Muscle layer of colon (tissue), 2 donors: Measurements from ENCODE around the gene GREB1.

Experiments
- H3K27ac ChIP-seq: one replicate; pipeline ENCODE4 v1.7.0; 2013; ENCODE audit warnings: low read depth, mild to moderate bottlenecking, low read length, moderate library complexity
- H3K27me3 ChIP-seq, 2 donors: one replicate each; pipeline ENCODE4 v1.7.0; 2013; ENCODE audit warnings: low read length in 2 of 2, mild to moderate bottlenecking in 2 of 2; ENCODE audit not compliant: insufficient read depth in 2 of 2, control insufficient read depth in 1 of 2
- H3K36me3 ChIP-seq: one replicate; pipeline ENCODE4 v1.7.0; 2013; ENCODE audit warnings: mild to moderate bottlenecking, low read length; ENCODE audit not compliant: insufficient read depth
- H3K4me1 ChIP-seq: one replicate; pipeline ENCODE4 v1.7.0; 2013; ENCODE audit warnings: mild to moderate bottlenecking, low read length; ENCODE audit not compliant: insufficient read depth
- H3K4me3 ChIP-seq, 2 donors: one replicate each; pipeline ENCODE4 v1.7.0; 2013; ENCODE audit warnings: low read length in 2 of 2, low read depth in 1 of 2, mild to moderate bottlenecking in 1 of 2, moderate library complexity in 1 of 2
- H3K9ac ChIP-seq: one replicate; pipeline ENCODE4 v1.7.0; 2013; ENCODE audit warnings: low read length
- H3K9me3 ChIP-seq: one replicate; pipeline ENCODE4 v1.7.0; 2013; ENCODE audit warnings: mild to moderate bottlenecking, low read length
- donor health status: abdominal sarcoma.
- donor health status: Adenocarcinoma of cecum.

Gene GREB1

GRCh38 chr2:11625671-11626070 lies 91.8 kb downstream of the GREB1 start:
- H3K27me3 ChIP-seq, result no peaks in the 10 kb centered on the region
- no peak overlapping the region for H3K4me3 ChIP-seq
- H3K9ac ChIP-seq, result no peak overlapping the region
- H3K27ac ChIP-seq, result no peak overlapping the region
- H3K9me3 ChIP-seq, result no peaks in the 10 kb centered on the region
- H3K4me1 ChIP-seq, result no peaks in the 10 kb centered on the region
- H3K36me3 ChIP-seq, result no peaks in the 10 kb centered on the region

GRCh38 chr2:11628675-11629074 lies 94.8 kb downstream of the GREB1 start:
- Histone ChIP-seq H3K4me3 (no peak overlapping the region), H3K36me3 (no peaks in the 10 kb centered on the region), H3K27ac (no peak overlapping the region), H3K9me3 (no peaks in the 10 kb centered on the region), H3K27me3 (no peaks in the 10 kb centered on the region), H3K4me1 (no peaks in the 10 kb centered on the region), H3K9ac (no peak overlapping the region)

GRCh38 chr2:11629215-11629614 lies 95.4 kb downstream of the GREB1 start:
- Histone ChIP-seq H3K9ac (no peak overlapping the region), H3K36me3 (no peaks in the 10 kb centered on the region), H3K27ac (no peak overlapping the region), H3K4me3 (no peak overlapping the region), H3K9me3 (no peaks in the 10 kb centered on the region), H3K27me3 (no peaks in the 10 kb centered on the region), H3K4me1 (no peaks in the 10 kb centered on the region)

GRCh38 chr2:11629851-11630250 lies 96.0 kb downstream of the GREB1 start:
- no peak overlapping the region for H3K27ac ChIP-seq
- H3K4me3 ChIP-seq, result no peak overlapping the region
- H3K36me3 ChIP-seq, result no peaks in the 10 kb centered on the region
- H3K9ac ChIP-seq, result no peak overlapping the region
- no peaks in the 10 kb centered on the region for H3K9me3 ChIP-seq
- H3K4me1 ChIP-seq, result no peaks in the 10 kb centered on the region
- no peaks in the 10 kb centered on the region for H3K27me3 ChIP-seq

- H3K27ac ChIP-seq, result no peak overlapping the region
- H3K9ac ChIP-seq, result no peak overlapping the region
- no peak overlapping the region for H3K4me3 ChIP-seq
- H3K4me1 ChIP-seq, result no peaks in the 10 kb centered on the region
- H3K9me3 ChIP-seq, result no peaks in the 10 kb centered on the region
- no peaks in the 10 kb centered on the region for H3K36me3 ChIP-seq
- H3K27me3 ChIP-seq, result no peaks in the 10 kb centered on the region
These were observed 97.0 kb downstream of the GREB1 start for GRCh38 chr2:11630855-11631254.

- Histone ChIP-seq H3K9me3 (no peaks in the 10 kb centered on the region), H3K4me1 (no peaks in the 10 kb centered on the region), H3K27me3 (no peaks in the 10 kb centered on the region), H3K36me3 (no peaks in the 10 kb centered on the region), H3K9ac (no peak overlapping the region), H3K27ac (no peak overlapping the region), H3K4me3 (no peak overlapping the region)
These were observed 97.6 kb downstream of the GREB1 start for GRCh38 chr2:11631462-11631861.

- Histone ChIP-seq H3K4me1 (no peaks in the 10 kb centered on the region), H3K27ac (no peak overlapping the region), H3K4me3 (no peak overlapping the region), H3K27me3 (no peaks in the 10 kb centered on the region), H3K36me3 (no peaks in the 10 kb centered on the region), H3K9me3 (no peaks in the 10 kb centered on the region), H3K9ac (no peak overlapping the region)
These were observed 100.2 kb downstream of the GREB1 start for GRCh38 chr2:11633923-11634478.

- H3K4me1 ChIP-seq, result no peaks in the 10 kb centered on the region
- H3K9me3 ChIP-seq, result no peaks in the 10 kb centered on the region
- no peaks in the 10 kb centered on the region for H3K36me3 ChIP-seq
- no peak overlapping the region for H3K27ac ChIP-seq
- H3K4me3 ChIP-seq, result no peak overlapping the region
- H3K9ac ChIP-seq, result no peak overlapping the region
- H3K27me3 ChIP-seq, result no peaks in the 10 kb centered on the region
These were observed 100.7 kb downstream of the GREB1 start for GRCh38 chr2:11634584-11634983.

GRCh38 chr2:11635141-11635540 lies 101.3 kb downstream of the GREB1 start:
- Histone ChIP-seq H3K4me1 (no peaks in the 10 kb centered on the region), H3K4me3 (no peak overlapping the region), H3K9me3 (no peaks in the 10 kb centered on the region), H3K9ac (no peak overlapping the region), H3K27ac (no peak overlapping the region), H3K27me3 (no peaks in the 10 kb centered on the region), H3K36me3 (no peaks in the 10 kb centered on the region)

GRCh38 chr2:11636593-11637295 lies 102.9 kb downstream of the GREB1 start:
- no peaks in the 10 kb centered on the region for H3K9me3 ChIP-seq
- no peaks in the 10 kb centered on the region for H3K4me1 ChIP-seq
- H3K36me3 ChIP-seq, result no peaks in the 10 kb centered on the region
- H3K27me3 ChIP-seq, result no peaks in the 10 kb centered on the region
- no peak overlapping the region for H3K27ac ChIP-seq
- no peak overlapping the region for H3K4me3 ChIP-seq
- no peak overlapping the region for H3K9ac ChIP-seq

GRCh38 chr2:11637546-11637945 lies 103.7 kb downstream of the GREB1 start:
- H3K9ac ChIP-seq, result no peak overlapping the region
- H3K9me3 ChIP-seq, result no peaks in the 10 kb centered on the region
- H3K36me3 ChIP-seq, result no peaks in the 10 kb centered on the region
- H3K4me1 ChIP-seq, result no peaks in the 10 kb centered on the region
- no peak overlapping the region for H3K4me3 ChIP-seq
- no peaks in the 10 kb centered on the region for H3K27me3 ChIP-seq
- no peak overlapping the region for H3K27ac ChIP-seq

GRCh38 chr2:11639503-11639902 lies 105.7 kb downstream of the GREB1 start:
- Histone ChIP-seq H3K4me1 (no peaks in the 10 kb centered on the region), H3K36me3 (no peaks in the 10 kb centered on the region), H3K27me3 (no peaks in the 10 kb centered on the region), H3K9ac (no peak overlapping the region), H3K4me3 (no peak overlapping the region), H3K27ac (no peak overlapping the region), H3K9me3 (no peaks in the 10 kb centered on the region)
